PC-9 (cell line): ENCODE data around the gene JAK1. TPM values are rescaled to one million over a fixed set of nuclear protein-coding genes. Genes with fewer than 3 reads are reported as not detected.

Experiments
- BruUV-seq: library from RNA; stranded (reverse); fragments of 400-500 nt; replicated peaks from 2 replicates; lab custom pipeline; 2021; lab: Mats Ljungman, UMichigan
- CTCF ChIA-PET: fragments of 300-600 bp; sonication (Branson Sonifier 250); formaldehyde crosslinking; loops from one replicate; lab custom pipeline; 2022; ENCODE audit warnings: antibody characterized with exemption; lab: Charles Lee
- POLR2A ChIA-PET: fragments of 300-600 bp; sonication (Branson Sonifier 250); formaldehyde crosslinking; loops from one replicate; lab custom pipeline; 2022; ENCODE audit warnings: antibody characterized with exemption; ENCODE audit not compliant: unreplicated experiment; lab: Charles Lee
- DNase-seq, 2 experiments: peaks; one replicate each; pipeline versions ENCODE4 v3.0.0 to v3.0.0-alpha.2; 2015 to 2022; ENCODE audit warnings: mixed read lengths in 1 of 2
- H2AFZ ChIP-seq: fragments of 200-600 bp; sonication (generic); 2 replicates; pipeline ENCODE4 v1.8.1; 2017; ENCODE audit warnings: antibody characterized with exemption
- H3F3A ChIP-seq: fragments of 200-600 bp; sonication (generic); 2 replicates; pipeline ENCODE4 v1.8.1; 2017; ENCODE audit warnings: antibody characterized with exemption, mild to moderate bottlenecking, low read depth; ENCODE audit not compliant: insufficient read depth
- H3K27ac ChIP-seq: fragments of 200-600 bp; sonication (generic); 2 replicates; pipeline ENCODE4 v1.6.1; 2016; ENCODE audit warnings: mixed run types
- H3K27me3 ChIP-seq: fragments of 200-600 bp; sonication (generic); 2 replicates; pipeline ENCODE4 v1.6.1; 2016; ENCODE audit warnings: low read depth, mixed run types; ENCODE audit not compliant: insufficient read depth
- H3K36me3 ChIP-seq: fragments of 200-600 bp; sonication (generic); 2 replicates; pipeline ENCODE4 v1.6.1; 2016; ENCODE audit warnings: low read depth, mixed run types
- H3K4me1 ChIP-seq: fragments of 200-600 bp; sonication (generic); replicated peaks from 2 replicates; pipeline ENCODE4 v1.6.1; 2016; ENCODE audit warnings: mixed run types; ENCODE audit not compliant: insufficient read depth
- H3K4me2 ChIP-seq: fragments of 200-600 bp; sonication (generic); 2 replicates; pipeline ENCODE4 v1.6.1; 2017; ENCODE audit warnings: mixed run types
- H3K4me3 ChIP-seq: fragments of 200-600 bp; sonication (generic); 2 replicates; pipeline ENCODE4 v1.6.1; 2016; ENCODE audit warnings: mixed run types
- H3K79me2 ChIP-seq: fragments of 200-600 bp; sonication (generic); 2 replicates; pipeline ENCODE4 v1.6.1; 2017; ENCODE audit warnings: low read depth, mixed run types
- H3K9me2 ChIP-seq: fragments of 200-600 bp; sonication (generic); 2 replicates; pipeline ENCODE4 v1.8.1; 2017; ENCODE audit warnings: mild to moderate bottlenecking; ENCODE audit not compliant: insufficient read depth
- H3K9me3 ChIP-seq: fragments of 200-600 bp; sonication (generic); 2 replicates; pipeline ENCODE4 v1.8.1; 2016; ENCODE audit warnings: low read depth; ENCODE audit not compliant: insufficient read depth
- H4K20me1 ChIP-seq: fragments of 200-600 bp; sonication (generic); 2 replicates; pipeline ENCODE4 v1.8.1; 2017; ENCODE audit not compliant: insufficient read depth
- CTCF ChIP-seq: fragments of 200-600 bp; sonication (generic); conservative IDR thresholded peaks from 2 replicates; pipeline ENCODE4 v1.6.1; 2017; ENCODE audit warnings: mixed run types, antibody characterized with exemption, mild to moderate bottlenecking, moderate library complexity
- EZH2 ChIP-seq: fragments of 200-600 bp; sonication (generic); IDR thresholded peaks from 2 replicates; pipeline ENCODE4 v1.8.0; 2017; ENCODE audit warnings: antibody characterized with exemption, low read depth
- intact Hi-C: fragments of 100-400 bp; cut with micrococcal nuclease; formaldehyde crosslinking; loops from one replicate; pipeline ENCODE4 v1.10.0; 2022; ENCODE audit not compliant: unreplicated experiment
- total RNA-seq: library from RNA; stranded (reverse); gene quantifications from 2 replicates; pipeline ENCODE4 v1.2.3, GENCODE V29; 2021

Gene JAK1
- total RNA-seq, 1 experiment from 2014 or later: 88.5 TPM

- H3K4me3 ChIP-seq: no peak overlapping the region
- no peaks in the 10 kb centered on the region for H3K9me3 ChIP-seq
- ChIA-PET POLR2A (no interaction called here), CTCF (no interaction called here)
- H3K36me3 ChIP-seq: no peaks in the 10 kb centered on the region
- no peaks in the 10 kb centered on the region for H4K20me1 ChIP-seq
- DNase-seq: no peak
- H3K27me3 ChIP-seq: no peaks in the 10 kb centered on the region
- no peak overlapping the region for H3K4me2 ChIP-seq
- peaks cover 41% of the 10 kb centered on the region for H3K4me1 ChIP-seq
- no peaks in the 10 kb centered on the region for H3K9me2 ChIP-seq
- peaks cover 77% of the 10 kb centered on the region for H3K79me2 ChIP-seq
- no peak overlapping the region for H2AFZ ChIP-seq
- no peak overlapping the region for H3K27ac ChIP-seq
- no TSS peak for BruUV-seq
- TF ChIP-seq EZH2 (no peak), CTCF (no peak)
- peaks cover 13% of the 10 kb centered on the region for H3F3A ChIP-seq
- intact Hi-C loops: no loop called here
Observed at GRCh38 chr1:64912191-64912590, 54.2 kb downstream of the JAK1 start.

- CTCF ChIA-PET: no interaction called here
- H3F3A ChIP-seq: peaks cover 8% of the 10 kb centered on the region
- intact Hi-C loops: no loop called here
Observed at GRCh38 chr1:64911326-64911725, 55.0 kb downstream of the JAK1 start.

GRCh38 chr1:64909031-64909430 is 57.3 kb downstream of the JAK1 start:
- H4K20me1 ChIP-seq: no peaks in the 10 kb centered on the region
- peaks cover 4% of the 10 kb centered on the region; the same call in 1 of the 2 replicates for H3F3A ChIP-seq
- H3K9me3 ChIP-seq: no peaks in the 10 kb centered on the region
- no peak overlapping the region for H3K4me3 ChIP-seq
- peaks cover 77% of the 10 kb centered on the region for H3K79me2 ChIP-seq
- H3K4me1 ChIP-seq: peaks cover 30% of the 10 kb centered on the region
- no peak overlapping the region for H3K27ac ChIP-seq
- intact Hi-C loops: no loop called here
- no peak overlapping the region for H2AFZ ChIP-seq
- no peak for DNase-seq
- TF ChIP-seq EZH2 (no peak), CTCF (no peak)
- no TSS peak for BruUV-seq
- no peaks in the 10 kb centered on the region for H3K9me2 ChIP-seq
- no peaks in the 10 kb centered on the region for H3K36me3 ChIP-seq
- CTCF ChIA-PET: interaction anchor here (0.6 kb wide), 1 partner anchor 81 kb away, joined by 13 read pairs; no protein-coding TSS in a partner anchor
- no peak overlapping the region for H3K4me2 ChIP-seq
- H3K27me3 ChIP-seq: no peaks in the 10 kb centered on the region
- POLR2A ChIA-PET: interaction anchor here (0.6 kb wide), 1 partner anchor 11 kb away, joined by 3 read pairs; no protein-coding TSS in a partner anchor

More at GRCh38 chr1:64911326-64911725, 55.0 kb downstream of the JAK1 start:
- Histone ChIP-seq H4K20me1 (no peaks in the 10 kb centered on the region), H3K4me1 (peaks cover 41% of the 10 kb centered on the region), H3K4me2 (peak overlapping the region; percentile 37), H2AFZ (no peak overlapping the region), H3K4me3 (no peak overlapping the region), H3K27ac (peak overlapping the region; percentile 57), H3K79me2 (peaks cover 74% of the 10 kb centered on the region), H3K9me3 (no peaks in the 10 kb centered on the region), H3K27me3 (no peaks in the 10 kb centered on the region), H3K9me2 (no peaks in the 10 kb centered on the region), H3K36me3 (no peaks in the 10 kb centered on the region)
- BruUV-seq: no TSS peak
- no peak for DNase-seq
- POLR2A ChIA-PET: no interaction called here
- TF ChIP-seq EZH2 (no peak), CTCF (no peak)
